HepG2 (cell line): Measurements from ENCODE around the gene BCL2L13.

Experiments used
- ARNTL ChIP-seq: sonication (generic); formaldehyde crosslinking; IDR thresholded peaks from 2 replicates; pipeline ENCODE4 v1.4.0; 2020; ENCODE audit warnings: mild to moderate bottlenecking, missing genetic modification reagents
- CSRNP2 ChIP-seq: sonication (generic); formaldehyde crosslinking; conservative IDR thresholded peaks from 2 replicates; pipeline ENCODE4 v1.8.0; 2022; ENCODE audit warnings: low read depth, missing genetic modification reagents
- EHMT2 ChIP-seq: fragments of 200-600 bp; sonication (generic); IDR thresholded peaks from 2 replicates; pipeline ENCODE4 v1.7.0; 2017; ENCODE audit warnings: antibody characterized with exemption, low read depth, low read length, borderline replicate concordance
- HNRNPLL ChIP-seq: fragments of 200-400 bp; formaldehyde crosslinking; IDR thresholded peaks from 2 replicates; pipeline ENCODE4 v1.6.1; 2017; ENCODE audit warnings: mild to moderate bottlenecking, low read depth, low read length; ENCODE audit not compliant: poor library complexity, severe bottlenecking
- RFX1 ChIP-seq: fragments of 450-650 bp; IDR thresholded peaks from 2 replicates; pipeline ENCODE4 v1.6.1; 2017
- TBP ChIP-seq: sonication (generic); formaldehyde crosslinking; IDR thresholded peaks from 2 replicates; pipeline ENCODE4 v1.5.0; 2020; ENCODE audit warnings: missing genetic modification reagents
- YY1 ChIP-seq: IDR thresholded peaks from 2 replicates; pipeline ENCODE4 v1.6.1; 2011; ENCODE audit warnings: low read length, low read depth, moderate library complexity, mild to moderate bottlenecking; ENCODE audit not compliant: insufficient read depth, insufficient replicate concordance
- ZBTB7A ChIP-seq: sonication (generic); formaldehyde crosslinking; IDR thresholded peaks from 2 replicates; pipeline ENCODE4 v1.8.0; 2022; ENCODE audit warnings: mild to moderate bottlenecking, missing genetic modification reagents
- ZNF44 ChIP-seq: sonication (generic); formaldehyde crosslinking; IDR thresholded peaks from 2 replicates; pipeline ENCODE4 v1.5.1; 2020; ENCODE audit warnings: mild to moderate bottlenecking, missing genetic modification reagents
- TF ChIP-seq, protein P1 (sequence below): sonication (generic); formaldehyde crosslinking; IDR thresholded peaks from 2 replicates; pipeline ENCODE4 v1.4.0; 2020; ENCODE audit warnings: missing genetic modification reagents, borderline replicate concordance
- TF ChIP-seq, protein P2 (sequence below): sonication (generic); formaldehyde crosslinking; IDR thresholded peaks from 2 replicates; pipeline ENCODE4 v1.5.0; 2020; ENCODE audit warnings: mild to moderate bottlenecking, missing genetic modification reagents
- TF ChIP-seq, protein P3 (sequence below): sonication (generic); formaldehyde crosslinking; IDR thresholded peaks from 2 replicates; pipeline ENCODE4 v1.8.1; 2023; ENCODE audit warnings: missing genetic modification reagents, inconsistent platforms, borderline replicate concordance
- TF ChIP-seq, protein P4 (sequence below): sonication (generic); formaldehyde crosslinking; conservative IDR thresholded peaks from 2 replicates; pipeline ENCODE4 v1.8.1; 2023; ENCODE audit warnings: missing genetic modification reagents

- TF ChIP-seq ARNTL (CRISPR knock-in tag) (no peak), CSRNP2 (CRISPR knock-in tag) (no peak), YY1 (no peak), TBP (no peak), HNRNPLL (no peak), RFX1 (no peak), ZNF44 (CRISPR knock-in tag) (no peak), ZBTB7A (CRISPR knock-in tag) (no peak), EHMT2 (no peak)
- TF ChIP-seq, protein P1, sequence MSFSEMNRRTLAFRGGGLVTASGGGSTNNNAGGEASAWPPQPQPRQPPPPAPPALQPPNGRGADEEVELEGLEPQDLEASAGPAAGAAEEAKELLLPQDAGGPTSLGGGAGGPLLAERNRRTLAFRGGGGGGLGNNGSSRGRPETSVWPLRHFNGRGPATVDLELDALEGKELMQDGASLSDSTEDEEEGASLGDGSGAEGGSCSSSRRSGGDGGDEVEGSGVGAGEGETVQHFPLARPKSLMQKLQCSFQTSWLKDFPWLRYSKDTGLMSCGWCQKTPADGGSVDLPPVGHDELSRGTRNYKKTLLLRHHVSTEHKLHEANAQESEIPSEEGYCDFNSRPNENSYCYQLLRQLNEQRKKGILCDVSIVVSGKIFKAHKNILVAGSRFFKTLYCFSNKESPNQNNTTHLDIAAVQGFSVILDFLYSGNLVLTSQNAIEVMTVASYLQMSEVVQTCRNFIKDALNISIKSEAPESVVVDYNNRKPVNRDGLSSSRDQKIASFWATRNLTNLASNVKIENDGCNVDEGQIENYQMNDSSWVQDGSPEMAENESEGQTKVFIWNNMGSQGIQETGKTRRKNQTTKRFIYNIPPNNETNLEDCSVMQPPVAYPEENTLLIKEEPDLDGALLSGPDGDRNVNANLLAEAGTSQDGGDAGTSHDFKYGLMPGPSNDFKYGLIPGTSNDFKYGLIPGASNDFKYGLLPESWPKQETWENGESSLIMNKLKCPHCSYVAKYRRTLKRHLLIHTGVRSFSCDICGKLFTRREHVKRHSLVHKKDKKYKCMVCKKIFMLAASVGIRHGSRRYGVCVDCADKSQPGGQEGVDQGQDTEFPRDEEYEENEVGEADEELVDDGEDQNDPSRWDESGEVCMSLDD (CRISPR knock-in tag): no peak
- TF ChIP-seq, protein P2, sequence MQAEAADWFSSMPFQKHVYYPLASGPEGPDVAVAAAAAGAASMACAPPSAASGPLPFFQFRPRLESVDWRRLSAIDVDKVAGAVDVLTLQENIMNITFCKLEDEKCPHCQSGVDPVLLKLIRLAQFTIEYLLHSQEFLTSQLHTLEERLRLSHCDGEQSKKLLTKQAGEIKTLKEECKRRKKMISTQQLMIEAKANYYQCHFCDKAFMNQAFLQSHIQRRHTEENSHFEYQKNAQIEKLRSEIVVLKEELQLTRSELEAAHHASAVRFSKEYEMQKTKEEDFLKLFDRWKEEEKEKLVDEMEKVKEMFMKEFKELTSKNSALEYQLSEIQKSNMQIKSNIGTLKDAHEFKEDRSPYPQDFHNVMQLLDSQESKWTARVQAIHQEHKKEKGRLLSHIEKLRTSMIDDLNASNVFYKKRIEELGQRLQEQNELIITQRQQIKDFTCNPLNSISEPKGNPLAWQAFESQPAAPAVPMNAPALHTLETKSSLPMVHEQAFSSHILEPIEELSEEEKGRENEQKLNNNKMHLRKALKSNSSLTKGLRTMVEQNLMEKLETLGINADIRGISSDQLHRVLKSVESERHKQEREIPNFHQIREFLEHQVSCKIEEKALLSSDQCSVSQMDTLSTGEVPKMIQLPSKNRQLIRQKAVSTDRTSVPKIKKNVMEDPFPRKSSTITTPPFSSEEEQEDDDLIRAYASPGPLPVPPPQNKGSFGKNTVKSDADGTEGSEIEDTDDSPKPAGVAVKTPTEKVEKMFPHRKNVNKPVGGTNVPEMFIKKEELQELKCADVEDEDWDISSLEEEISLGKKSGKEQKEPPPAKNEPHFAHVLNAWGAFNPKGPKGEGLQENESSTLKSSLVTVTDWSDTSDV (CRISPR knock-in tag): no peak
- TF ChIP-seq, protein P3, sequence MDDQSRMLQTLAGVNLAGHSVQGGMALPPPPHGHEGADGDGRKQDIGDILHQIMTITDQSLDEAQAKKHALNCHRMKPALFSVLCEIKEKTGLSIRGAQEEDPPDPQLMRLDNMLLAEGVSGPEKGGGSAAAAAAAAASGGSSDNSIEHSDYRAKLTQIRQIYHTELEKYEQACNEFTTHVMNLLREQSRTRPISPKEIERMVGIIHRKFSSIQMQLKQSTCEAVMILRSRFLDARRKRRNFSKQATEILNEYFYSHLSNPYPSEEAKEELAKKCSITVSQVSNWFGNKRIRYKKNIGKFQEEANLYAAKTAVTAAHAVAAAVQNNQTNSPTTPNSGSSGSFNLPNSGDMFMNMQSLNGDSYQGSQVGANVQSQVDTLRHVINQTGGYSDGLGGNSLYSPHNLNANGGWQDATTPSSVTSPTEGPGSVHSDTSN: no peak
- TF ChIP-seq, protein P4, sequence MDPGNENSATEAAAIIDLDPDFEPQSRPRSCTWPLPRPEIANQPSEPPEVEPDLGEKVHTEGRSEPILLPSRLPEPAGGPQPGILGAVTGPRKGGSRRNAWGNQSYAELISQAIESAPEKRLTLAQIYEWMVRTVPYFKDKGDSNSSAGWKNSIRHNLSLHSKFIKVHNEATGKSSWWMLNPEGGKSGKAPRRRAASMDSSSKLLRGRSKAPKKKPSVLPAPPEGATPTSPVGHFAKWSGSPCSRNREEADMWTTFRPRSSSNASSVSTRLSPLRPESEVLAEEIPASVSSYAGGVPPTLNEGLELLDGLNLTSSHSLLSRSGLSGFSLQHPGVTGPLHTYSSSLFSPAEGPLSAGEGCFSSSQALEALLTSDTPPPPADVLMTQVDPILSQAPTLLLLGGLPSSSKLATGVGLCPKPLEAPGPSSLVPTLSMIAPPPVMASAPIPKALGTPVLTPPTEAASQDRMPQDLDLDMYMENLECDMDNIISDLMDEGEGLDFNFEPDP (CRISPR knock-in tag): no peak
Observed at GRCh38 chr22:17705951-17706900, 67.7 kb downstream of the BCL2L13 start.
